ENCODE measurements around the gene SEZ6L2.

SEZ6L2 gene

DNA sequence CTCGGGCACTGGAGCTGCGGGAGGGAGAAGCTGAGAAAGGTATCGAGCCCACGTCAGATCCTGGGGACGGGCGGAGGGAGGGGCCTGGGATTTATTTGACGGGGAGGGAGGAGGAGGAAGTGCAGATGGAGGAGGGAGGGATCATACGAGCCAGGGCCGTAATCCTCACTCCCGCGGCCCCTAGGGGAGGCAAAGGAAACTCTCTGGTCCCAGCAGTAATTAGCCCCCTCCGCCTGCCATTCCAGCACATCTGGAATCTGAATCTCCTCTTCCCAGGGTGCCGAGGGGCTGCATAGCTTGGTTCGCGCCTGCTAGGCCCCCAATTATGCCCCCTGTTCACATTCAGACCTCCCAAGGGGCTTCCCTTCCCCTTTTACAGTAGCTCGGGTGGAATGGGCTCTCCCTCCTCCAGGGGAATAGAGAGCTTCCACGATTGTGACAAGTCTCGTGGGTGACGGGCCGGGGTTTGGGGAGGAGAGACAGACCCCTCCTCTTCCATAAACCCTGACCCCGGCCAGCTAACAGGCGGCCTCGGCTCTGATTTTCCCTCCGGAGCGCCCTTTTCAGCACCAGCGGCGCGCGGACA, at the start of gene SEZ6L2:
SEZ6L2 (minus strand) TSS at position 35 of the 586 bp plus-strand sequence. CDS start 531 bp downstream, outside the sequence.
- Histone ChIP-seq H3K4me1 (ENCODE audit: control insufficient read depth, insufficient read depth, low read length) (peaks cover 2% of the 10 kb centered on the region; the same call in 1 of the 2 replicates), H3K36me3 (ENCODE audit: control insufficient read depth in 2 of 2, insufficient read depth in 1 of 2, low read length in 2 of 2) (no peaks in the 10 kb centered on the region), H3K27ac (ENCODE audit: extremely low read depth, low read depth, low read length) (no peak within 1 kb of the TSS), H3K4me3 (ENCODE audit: low read depth, low read length) (peak within 1 kb of the TSS; percentile 51), H3K9me3 (ENCODE audit: control insufficient read depth, insufficient read depth, low read depth, low read length) (no peaks in the 10 kb centered on the region)
- ChIA-PET CTCF (interaction anchor here (0.7 to 2.1 kb wide), 5 partner anchors 27 to 123 kb away, joined by 3 to 10 read pairs (median 3); partner anchors contain the start of gene PAGR1), POLR2A (interaction anchor here (0.5 to 2.2 kb wide), 21 partner anchors 9 to 107 kb away, joined by 3 to 13 read pairs (median 4); partner anchors contain the start of genes CDIPT, HIRIP3, MVP and TAOK2)
- TF ChIP-seq ZBTB48 (tag by site-specific recombination; IDR thresholded peaks at IDR 0.05) (peak; percentile 96), REST (tag by site-specific recombination; IDR thresholded peaks at IDR 0.05) (peak; percentile 99), ZNF792 (tag by site-specific recombination; IDR thresholded peaks at IDR 0.05) (no peak), ZNF555 (tag by site-specific recombination; conservative IDR thresholded peaks at IDR 0.05) (no peak), ZBTB10 (tag by site-specific recombination; IDR thresholded peaks at IDR 0.05) (no peak), ZNF366 (tag by site-specific recombination; conservative IDR thresholded peaks at IDR 0.05) (peak; percentile 88), ZNF837 (tag by site-specific recombination; IDR thresholded peaks at IDR 0.05) (no peak), ZNF10 (tag by site-specific recombination; IDR thresholded peaks at IDR 0.05) (peak; percentile 8; the same call in 1 of the 2 replicates), PRDM10 (tag by site-specific recombination; IDR thresholded peaks at IDR 0.05) (peak; percentile 95), ZFHX2 (tag by site-specific recombination; conservative IDR thresholded peaks at IDR 0.05) (no peak), ZNF184 (tag by site-specific recombination; IDR thresholded peaks at IDR 0.05) (no peak), SP3 (tag by site-specific recombination; IDR thresholded peaks at IDR 0.05) (peak; percentile 75), TCF7L2 (IDR thresholded peaks at IDR 0.05; ENCODE audit: borderline replicate concordance, low read depth, low read length) (no peak), BCL11A (tag by site-specific recombination; IDR thresholded peaks at IDR 0.05; ENCODE audit: low read depth) (no peak), ZBTB7A (tag by site-specific recombination; IDR thresholded peaks at IDR 0.05; ENCODE audit: low read depth) (peak; percentile 64; the same call in 1 of the 2 replicates), ZNF394 (tag by site-specific recombination; IDR thresholded peaks at IDR 0.05; ENCODE audit: borderline replicate concordance) (peak; percentile 99), SCRT1 (tag by site-specific recombination; IDR thresholded peaks at IDR 0.05; ENCODE audit: borderline replicate concordance) (no peak)
- TF ChIP-seq, protein P1, sequence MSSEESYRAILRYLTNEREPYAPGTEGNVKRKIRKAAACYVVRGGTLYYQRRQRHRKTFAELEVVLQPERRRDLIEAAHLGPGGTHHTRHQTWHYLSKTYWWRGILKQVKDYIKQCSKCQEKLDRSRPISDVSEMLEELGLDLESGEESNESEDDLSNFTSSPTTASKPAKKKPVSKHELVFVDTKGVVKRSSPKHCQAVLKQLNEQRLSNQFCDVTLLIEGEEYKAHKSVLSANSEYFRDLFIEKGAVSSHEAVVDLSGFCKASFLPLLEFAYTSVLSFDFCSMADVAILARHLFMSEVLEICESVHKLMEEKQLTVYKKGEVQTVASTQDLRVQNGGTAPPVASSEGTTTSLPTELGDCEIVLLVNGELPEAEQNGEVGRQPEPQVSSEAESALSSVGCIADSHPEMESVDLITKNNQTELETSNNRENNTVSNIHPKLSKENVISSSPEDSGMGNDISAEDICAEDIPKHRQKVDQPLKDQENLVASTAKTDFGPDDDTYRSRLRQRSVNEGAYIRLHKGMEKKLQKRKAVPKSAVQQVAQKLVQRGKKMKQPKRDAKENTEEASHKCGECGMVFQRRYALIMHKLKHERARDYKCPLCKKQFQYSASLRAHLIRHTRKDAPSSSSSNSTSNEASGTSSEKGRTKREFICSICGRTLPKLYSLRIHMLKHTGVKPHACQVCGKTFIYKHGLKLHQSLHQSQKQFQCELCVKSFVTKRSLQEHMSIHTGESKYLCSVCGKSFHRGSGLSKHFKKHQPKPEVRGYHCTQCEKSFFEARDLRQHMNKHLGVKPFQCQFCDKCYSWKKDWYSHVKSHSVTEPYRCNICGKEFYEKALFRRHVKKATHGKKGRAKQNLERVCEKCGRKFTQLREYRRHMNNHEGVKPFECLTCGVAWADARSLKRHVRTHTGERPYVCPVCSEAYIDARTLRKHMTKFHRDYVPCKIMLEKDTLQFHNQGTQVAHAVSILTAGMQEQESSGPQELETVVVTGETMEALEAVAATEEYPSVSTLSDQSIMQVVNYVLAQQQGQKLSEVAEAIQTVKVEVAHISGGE (tag by site-specific recombination; conservative IDR thresholded peaks at IDR 0.05; ENCODE audit: low read depth) = peak; percentile 73
- TF ChIP-seq, protein P2, sequence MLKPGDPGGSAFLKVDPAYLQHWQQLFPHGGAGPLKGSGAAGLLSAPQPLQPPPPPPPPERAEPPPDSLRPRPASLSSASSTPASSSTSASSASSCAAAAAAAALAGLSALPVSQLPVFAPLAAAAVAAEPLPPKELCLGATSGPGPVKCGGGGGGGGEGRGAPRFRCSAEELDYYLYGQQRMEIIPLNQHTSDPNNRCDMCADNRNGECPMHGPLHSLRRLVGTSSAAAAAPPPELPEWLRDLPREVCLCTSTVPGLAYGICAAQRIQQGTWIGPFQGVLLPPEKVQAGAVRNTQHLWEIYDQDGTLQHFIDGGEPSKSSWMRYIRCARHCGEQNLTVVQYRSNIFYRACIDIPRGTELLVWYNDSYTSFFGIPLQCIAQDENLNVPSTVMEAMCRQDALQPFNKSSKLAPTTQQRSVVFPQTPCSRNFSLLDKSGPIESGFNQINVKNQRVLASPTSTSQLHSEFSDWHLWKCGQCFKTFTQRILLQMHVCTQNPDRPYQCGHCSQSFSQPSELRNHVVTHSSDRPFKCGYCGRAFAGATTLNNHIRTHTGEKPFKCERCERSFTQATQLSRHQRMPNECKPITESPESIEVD (tag by site-specific recombination; IDR thresholded peaks at IDR 0.05) = no peak
- TF ChIP-seq, protein P3, sequence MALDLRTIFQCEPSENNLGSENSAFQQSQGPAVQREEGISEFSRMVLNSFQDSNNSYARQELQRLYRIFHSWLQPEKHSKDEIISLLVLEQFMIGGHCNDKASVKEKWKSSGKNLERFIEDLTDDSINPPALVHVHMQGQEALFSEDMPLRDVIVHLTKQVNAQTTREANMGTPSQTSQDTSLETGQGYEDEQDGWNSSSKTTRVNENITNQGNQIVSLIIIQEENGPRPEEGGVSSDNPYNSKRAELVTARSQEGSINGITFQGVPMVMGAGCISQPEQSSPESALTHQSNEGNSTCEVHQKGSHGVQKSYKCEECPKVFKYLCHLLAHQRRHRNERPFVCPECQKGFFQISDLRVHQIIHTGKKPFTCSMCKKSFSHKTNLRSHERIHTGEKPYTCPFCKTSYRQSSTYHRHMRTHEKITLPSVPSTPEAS (tag by site-specific recombination; IDR thresholded peaks at IDR 0.05) = no peak
